ELF-1 (cell line): Measurements from ENCODE around the gene P2RX4.
A peak's percentile ranks its signal among the peaks of the same experiment; 100 is the strongest.
"Not testable (repeated sequence)": the region's sequence is repeated elsewhere in the genome, so short reads cannot be mapped to it uniquely, and the experiment has no call there.

ENCODE experiments used
- DNase-seq: peaks from one replicate; pipeline ENCODE4 v3.0.0-alpha.2; 2016; ENCODE audit warnings: low read depth, low spot score

The P2RX4 gene

GRCh38 chr12:121219353-121219986, 9.5 kb downstream of the P2RX4 start:
- no peak for DNase-seq

- DNase-seq, result no peak
Observed at GRCh38 chr12:121222847-121223246, 12.9 kb downstream of the P2RX4 start.

DNA sequence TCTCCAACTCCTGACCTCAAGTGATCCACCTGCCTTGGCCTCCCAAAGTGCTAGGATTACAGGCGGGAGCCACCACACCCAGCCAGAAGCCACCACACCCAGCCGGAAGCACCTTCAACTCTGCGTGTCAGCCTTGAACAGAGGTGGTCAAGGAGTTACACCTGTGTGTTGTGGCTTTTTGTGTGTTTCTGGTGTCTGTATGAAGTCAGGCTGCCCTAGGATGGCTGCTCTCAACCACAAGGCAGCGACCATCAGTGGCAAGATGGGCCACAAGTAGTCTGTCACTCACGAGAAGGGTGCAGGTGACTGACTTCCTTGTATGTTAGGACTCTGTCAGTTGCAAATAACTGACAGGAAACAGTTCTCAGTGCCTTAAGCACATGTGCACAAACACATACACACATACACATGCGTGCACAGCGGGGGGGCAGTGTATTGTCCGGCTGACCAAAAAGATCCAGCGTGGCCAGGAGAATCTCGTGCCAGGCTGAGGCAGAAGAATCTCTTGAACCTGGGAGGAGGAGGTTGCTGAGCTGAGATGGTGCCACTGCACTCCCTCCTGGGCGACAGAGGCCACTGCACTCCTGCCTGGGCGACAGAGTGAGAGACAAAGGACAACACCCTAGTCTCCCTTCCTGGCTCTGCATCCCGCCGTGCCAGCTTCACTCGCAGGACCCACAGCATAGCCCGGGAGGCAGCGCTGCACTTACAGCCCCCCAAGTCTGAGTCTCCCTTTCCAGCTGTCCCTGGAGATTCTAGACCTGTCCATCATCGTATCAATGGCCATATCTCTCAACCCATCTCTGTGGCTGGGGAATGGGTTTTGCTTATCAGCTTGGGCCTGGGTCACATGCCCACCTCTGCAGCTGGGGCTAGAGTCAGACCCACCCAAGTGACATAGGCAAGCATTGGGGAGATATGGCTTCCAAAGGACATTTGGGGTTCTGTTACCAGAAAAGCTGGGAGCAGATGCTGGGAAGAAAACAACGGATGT, 13.7 kb downstream of the P2RX4 start:
- peak; percentile 45 for DNase-seq

- DNase-seq, result no peak
Observed at GRCh38 chr12:121224591-121224990, 14.7 kb downstream of the P2RX4 start.

GRCh38 chr12:121226399-121226798, 16.5 kb downstream of the P2RX4 start:
- no peak for DNase-seq

- not testable (repeated sequence) for DNase-seq
Observed at GRCh38 chr12:121226871-121227270, 16.9 kb downstream of the P2RX4 start.

- DNase-seq, result peak; percentile 98
Observed at GRCh38 chr12:121227294-121227693, 17.4 kb downstream of the P2RX4 start.

DNA sequence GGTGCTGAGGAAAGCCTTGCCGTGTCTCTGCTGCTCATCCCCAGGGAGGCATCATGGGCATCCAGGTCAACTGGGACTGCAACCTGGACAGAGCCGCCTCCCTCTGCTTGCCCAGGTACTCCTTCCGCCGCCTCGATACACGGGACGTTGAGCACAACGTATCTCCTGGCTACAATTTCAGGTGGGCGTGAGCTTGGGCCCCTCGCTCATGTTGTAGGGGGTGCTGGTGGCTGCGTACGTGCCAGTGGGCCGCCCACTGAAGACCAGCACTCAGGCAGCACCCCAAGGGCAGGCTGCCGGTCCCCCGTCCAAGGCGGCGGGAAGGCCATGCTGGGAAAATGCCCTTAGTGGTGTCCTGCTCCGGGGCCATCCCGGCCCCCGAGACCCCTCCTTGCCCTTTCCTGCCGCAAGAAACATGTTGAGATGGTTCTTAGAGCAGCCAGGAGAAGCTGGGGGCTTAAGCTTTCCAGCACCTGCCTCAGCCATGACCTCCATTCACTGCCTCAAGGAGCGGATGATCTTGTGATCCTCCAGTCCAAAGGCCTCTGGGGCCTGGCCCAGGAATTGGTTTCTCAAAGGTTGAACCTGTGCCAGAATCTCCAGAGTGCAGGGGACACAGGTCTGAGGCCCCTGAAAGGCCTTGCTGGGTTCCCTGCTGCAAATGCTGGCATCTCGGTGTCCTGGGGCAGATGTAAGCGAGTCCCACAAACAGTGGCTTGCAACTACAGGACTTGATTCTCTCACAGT, 19.2 kb downstream of the P2RX4 start:
- DNase-seq, result no peak

GRCh38 chr12:121229826-121230537, 20.1 kb downstream of the P2RX4 start:
- DNase-seq, result peak; percentile 89

DNA sequence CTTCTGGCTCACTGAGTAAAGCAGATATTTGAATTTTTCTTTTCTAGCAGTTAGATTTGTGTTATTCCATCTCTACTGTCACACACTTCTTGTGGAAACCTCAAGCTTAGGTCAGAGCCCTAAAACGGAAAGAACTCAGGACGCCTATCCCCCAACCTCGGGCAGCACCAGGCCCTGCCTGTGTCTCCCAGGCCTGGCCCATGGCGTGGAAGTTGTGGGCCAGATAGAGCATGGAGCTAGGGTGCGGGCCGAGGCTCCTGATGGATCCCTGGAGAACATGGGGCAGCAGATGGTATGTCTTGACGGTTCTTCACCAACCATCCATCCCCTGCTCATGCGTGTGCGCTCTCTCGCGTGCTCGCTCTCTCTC, 20.6 kb downstream of the P2RX4 start:
- DNase-seq, result no peak

GRCh38 chr12:121232163-121232562, 22.2 kb downstream of the P2RX4 start:
- no peak for DNase-seq

GRCh38 chr12:121232977-121233627, 23.2 kb downstream of the P2RX4 start:
- DNase-seq, result peak; percentile 67

GRCh38 chr12:121233628-121234020, 23.7 kb downstream of the P2RX4 start:
- peak; percentile 50 for DNase-seq

GRCh38 chr12:121236776-121237175, 26.8 kb downstream of the P2RX4 start:
- no peak for DNase-seq

GRCh38 chr12:121237415-121237814, 27.5 kb downstream of the P2RX4 start:
- DNase-seq, result no peak

DNA sequence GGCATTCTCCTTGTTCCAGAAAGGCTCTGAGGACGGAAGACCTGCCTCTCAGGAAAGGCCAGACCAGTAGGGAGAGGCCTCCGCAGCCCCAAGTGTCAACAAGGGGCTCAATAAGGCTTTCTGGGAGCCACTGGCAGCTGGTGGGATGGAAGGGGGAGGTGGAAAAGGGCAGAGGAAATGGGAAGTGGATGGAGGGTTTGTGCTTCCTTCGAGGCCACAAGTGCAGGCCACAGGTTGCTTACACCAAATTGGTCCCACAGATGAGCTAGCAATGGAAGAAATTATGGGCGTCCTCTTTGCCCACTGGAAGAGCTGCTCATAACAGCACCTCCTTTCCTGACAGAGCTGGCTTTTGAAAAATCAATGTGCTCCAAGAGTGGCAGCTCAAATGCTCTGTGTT, 28.2 kb downstream of the P2RX4 start:
- DNase-seq, result no peak

- peak; percentile 23 for DNase-seq
Observed at GRCh38 chr12:121238604-121239350, 28.8 kb downstream of the P2RX4 start.

GRCh38 chr12:121239351-121240061, 29.6 kb downstream of the P2RX4 start:
- no peak for DNase-seq

- no peak for DNase-seq
Observed at GRCh38 chr12:121240062-121240420, 30.1 kb downstream of the P2RX4 start.
